Measurements from ENCODE around the gene VKORC1.

VKORC1 gene

DNA sequence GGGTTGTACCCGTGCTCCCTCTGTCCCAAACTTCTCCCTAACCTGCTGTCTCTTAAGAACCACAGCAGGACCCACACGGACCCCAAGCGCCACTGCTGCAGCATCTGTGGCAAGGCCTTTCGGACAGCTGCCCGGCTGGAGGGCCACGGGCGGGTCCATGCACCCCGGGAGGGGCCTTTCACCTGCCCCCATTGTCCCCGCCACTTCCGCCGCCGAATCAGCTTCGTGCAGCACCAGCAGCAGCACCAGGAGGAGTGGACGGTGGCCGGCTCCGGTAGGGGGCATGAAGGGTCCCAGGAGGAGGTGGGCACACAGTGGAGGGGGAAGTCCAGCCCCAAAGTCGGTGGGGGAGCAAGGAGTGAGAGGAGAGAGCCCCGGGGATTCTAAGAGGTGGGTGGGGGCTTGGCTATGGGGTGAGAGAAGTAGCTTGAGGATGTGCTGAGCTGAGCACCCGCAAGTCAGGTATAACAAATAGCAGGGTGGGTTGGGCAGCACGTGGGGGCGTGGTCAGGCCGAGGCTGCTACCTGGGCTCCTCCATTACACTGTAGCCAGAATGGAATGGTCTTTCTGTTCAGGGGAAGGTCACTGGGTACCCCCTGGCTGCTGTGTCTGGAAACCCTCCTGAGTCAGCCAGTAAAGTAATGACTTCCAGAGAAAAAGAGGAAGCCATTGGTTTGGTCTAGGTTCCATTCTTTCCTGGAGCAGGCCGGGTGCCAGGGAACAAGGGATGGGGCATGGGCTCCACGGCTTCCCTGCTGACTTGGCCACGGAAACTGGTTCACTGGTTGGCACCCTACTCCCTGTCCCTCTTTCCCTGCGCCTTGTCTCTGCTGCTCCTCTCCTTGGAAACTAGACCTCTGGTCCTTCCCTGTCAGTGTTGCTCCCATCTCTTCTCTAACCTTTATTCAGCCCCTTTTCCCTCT lies 12.9 kb downstream of the VKORC1 start:
- no peak for DNase-seq

GRCh38 chr16:31080756-31081419 lies 13.7 kb downstream of the VKORC1 start:
- DNase-seq = no peak

- no peak for DNase-seq
Measured at GRCh38 chr16:31080035-31080629, 14.5 kb downstream of the VKORC1 start.

DNA sequence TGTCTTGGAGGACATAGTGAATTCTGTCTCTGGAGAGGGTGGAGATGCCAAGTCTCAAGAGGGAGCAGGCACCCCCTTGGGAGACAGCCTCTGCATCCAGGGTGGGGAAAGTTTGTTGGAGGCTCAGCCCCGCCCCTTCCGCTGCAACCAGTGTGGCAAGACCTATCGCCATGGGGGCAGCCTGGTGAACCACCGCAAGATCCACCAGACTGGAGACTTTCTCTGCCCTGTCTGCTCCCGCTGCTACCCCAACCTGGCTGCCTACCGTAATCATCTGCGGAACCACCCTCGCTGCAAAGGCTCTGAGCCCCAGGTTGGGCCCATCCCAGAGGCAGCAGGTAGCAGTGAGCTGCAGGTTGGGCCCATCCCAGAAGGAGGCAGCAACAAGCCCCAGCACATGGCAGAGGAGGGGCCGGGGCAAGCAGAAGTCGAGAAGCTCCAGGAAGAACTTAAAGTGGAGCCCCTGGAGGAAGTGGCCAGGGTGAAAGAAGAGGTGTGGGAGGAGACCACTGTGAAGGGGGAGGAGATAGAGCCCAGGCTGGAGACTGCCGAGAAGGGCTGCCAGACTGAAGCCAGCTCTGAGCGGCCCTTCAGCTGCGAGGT lies 15.2 kb downstream of the VKORC1 start:
- no peak for DNase-seq

DNA sequence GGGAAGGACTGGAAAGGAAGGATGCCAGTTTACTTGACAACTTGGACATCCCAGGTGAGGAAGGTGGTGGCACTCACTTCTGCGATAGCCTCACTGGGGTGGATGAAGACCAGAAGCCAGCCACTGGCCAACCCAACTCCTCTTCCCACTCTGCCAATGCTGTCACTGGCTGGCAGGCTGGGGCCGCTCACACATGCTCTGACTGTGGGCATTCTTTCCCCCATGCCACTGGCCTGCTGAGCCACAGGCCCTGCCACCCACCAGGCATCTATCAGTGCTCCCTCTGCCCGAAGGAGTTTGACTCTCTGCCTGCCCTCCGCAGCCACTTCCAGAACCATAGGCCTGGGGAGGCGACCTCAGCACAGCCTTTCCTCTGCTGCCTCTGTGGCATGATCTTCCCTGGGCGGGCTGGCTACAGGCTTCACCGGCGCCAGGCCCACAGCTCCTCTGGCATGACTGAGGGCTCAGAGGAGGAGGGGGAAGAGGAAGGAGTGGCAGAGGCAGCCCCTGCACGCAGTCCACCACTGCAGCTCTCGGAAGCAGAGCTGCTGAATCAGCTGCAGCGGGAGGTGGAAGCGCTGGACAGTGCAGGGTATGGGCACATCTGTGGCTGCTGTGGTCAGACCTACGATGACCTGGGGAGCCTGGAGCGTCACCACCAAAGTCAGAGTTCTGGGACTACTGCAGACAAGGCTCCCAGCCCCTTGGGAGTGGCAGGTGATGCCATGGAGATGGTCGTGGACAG lies 15.8 kb downstream of the VKORC1 start:
- no peak for DNase-seq

GRCh38 chr16:31077592-31078396 lies 16.8 kb downstream of the VKORC1 start:
- DNase-seq = no peak

- no peak for DNase-seq
Measured at GRCh38 chr16:31077024-31077423, 17.6 kb downstream of the VKORC1 start.

GRCh38 chr16:31076319-31076718 lies 18.3 kb downstream of the VKORC1 start:
- no peak for DNase-seq

- no peak for DNase-seq
Measured at GRCh38 chr16:31074814-31075183, 19.8 kb downstream of the VKORC1 start.

- DNase-seq = peak; percentile 97 to 99
Measured at GRCh38 chr16:31073970-31074813, 20.4 kb downstream of the VKORC1 start, which contains the start of the genes ZNF646 and ZNF668. Gene ZNF646, plus strand, starts transcription at chr16:31074422. Its CDS starts 1,903 bp downstream, at chr16:31076325. Gene ZNF668, minus strand, starts transcription at chr16:31074240. Its CDS starts 9,781 bp downstream, at chr16:31064459.

DNA sequence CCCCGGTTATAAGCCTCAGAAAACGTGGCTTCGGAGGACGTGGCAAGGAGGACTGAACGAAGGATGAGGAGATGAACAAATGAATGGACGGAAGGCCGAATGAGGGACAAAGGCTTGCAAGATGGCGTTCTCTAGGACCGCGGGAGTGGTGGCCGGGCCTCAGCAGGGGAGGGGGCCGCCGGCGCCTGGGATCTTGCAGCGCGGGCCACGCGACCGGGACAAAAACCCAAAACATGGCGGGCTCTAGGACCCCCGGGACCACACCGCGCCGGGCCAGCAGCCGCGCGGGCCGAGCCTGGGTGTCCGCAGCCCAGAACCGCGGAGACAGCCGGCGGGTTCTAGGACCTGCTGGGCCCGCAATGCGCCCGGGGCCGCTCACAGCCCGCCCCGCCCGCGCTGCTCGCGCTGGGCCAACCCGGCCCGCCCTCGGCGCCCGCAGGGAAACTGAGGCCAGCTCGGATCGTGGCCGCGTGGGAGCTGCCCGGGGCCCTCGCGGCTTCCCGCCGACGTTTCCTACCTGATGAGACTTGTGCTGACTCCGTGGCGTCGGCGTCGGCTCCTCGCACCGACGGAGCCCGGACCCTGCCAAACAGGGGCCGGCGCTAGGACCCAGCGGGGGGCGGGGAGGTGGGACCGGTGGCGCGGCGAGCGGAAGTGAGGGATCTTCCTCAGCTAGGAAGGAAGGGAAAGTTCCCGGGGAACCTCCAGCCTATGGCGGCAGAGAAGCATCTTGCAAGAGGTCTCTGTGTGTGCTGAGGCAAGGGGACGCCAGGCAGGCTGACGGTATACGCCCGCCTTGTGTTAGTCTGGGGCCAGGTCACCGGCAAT lies 21.2 kb downstream of the VKORC1 start:
- DNase-seq = peak; percentile 80 to 84

GRCh38 chr16:31072540-31073141 lies 22.0 kb downstream of the VKORC1 start:
- no peak for DNase-seq

DNA sequence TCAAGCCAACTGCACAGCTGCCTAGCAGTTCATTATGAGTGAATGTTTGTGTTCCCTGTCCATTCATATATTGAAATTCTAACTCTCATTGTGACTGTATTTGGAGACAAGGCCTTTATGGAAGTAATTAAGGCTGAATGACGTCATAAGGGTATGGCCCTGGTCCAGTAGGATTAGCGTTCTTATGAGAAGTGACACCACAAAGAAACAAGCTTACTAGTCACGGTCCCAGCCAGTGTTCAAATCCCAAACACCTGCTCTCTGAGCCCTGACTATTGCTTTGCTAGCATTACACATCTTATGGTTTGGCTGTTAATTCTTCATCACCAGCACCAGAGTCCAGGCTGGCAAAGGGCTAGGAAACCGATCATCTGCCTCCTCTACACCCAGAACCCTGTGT lies 22.7 kb downstream of the VKORC1 start:
- no peak for DNase-seq

- no peak for DNase-seq
Measured at GRCh38 chr16:31067342-31067741, 27.3 kb downstream of the VKORC1 start.

GRCh38 chr16:31064882-31065461 lies 29.6 kb downstream of the VKORC1 start:
- DNase-seq = no peak

- DNase-seq = no peak
Measured at GRCh38 chr16:31063843-31064611, 30.6 kb downstream of the VKORC1 start.

DNA sequence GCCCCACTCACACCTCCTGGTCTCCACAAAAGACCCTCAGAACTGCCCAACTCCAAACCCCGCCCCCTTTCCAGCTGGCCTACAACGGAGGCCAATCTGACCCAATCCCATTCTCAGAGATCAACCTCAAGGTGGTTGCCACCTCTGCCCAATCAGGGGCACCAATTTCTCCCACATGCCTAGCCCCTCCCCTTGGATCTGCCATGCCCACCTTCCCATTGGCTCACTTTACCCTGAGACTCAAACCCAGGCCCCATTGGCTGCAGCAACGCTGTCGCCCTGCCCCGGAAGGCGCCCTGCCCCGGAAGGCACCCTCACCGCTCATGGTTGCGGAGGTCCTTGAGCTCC lies 31.1 kb downstream of the VKORC1 start:
- no peak for DNase-seq

DNA sequence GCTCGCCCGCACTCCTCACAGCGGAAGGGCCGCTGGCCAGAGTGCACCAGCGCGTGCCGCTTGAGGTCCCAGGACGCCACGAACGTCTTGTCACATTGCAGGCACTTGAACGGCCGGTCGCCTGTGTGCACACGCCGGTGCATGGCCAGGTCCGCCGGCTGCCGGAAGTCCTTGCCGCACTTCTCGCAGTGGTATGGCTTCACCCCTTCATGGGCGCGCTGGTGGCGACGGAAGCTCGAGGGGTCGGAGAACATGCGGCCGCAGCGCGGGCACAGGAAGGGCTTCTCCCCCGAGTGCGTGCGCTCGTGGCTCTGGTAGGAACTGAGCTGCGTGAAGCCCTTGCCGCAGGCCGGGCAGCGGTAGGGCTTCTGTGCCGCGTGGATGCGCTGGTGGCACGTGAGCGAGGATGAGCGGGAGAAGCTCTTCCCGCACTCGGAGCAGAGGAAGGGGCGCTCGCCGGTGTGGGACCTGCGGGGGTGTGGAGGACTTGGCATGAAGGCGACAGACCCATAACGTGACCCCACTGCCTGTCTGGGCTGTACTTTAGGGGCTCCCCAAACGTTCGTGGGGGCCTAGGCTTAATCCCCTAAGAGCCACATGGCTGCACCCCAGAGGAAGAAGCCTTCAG lies 32.7 kb downstream of the VKORC1 start:
- DNase-seq = no peak

All from activated CD4-positive, alpha-beta T cell treated with anti-CD3 and anti-CD28 coated beads for 4 hours (primary cell).